ENCODE data around the gene MYL2.
A peak's percentile ranks its signal among the peaks of the same experiment; 100 is the strongest.

The MYL2 gene

DNA sequence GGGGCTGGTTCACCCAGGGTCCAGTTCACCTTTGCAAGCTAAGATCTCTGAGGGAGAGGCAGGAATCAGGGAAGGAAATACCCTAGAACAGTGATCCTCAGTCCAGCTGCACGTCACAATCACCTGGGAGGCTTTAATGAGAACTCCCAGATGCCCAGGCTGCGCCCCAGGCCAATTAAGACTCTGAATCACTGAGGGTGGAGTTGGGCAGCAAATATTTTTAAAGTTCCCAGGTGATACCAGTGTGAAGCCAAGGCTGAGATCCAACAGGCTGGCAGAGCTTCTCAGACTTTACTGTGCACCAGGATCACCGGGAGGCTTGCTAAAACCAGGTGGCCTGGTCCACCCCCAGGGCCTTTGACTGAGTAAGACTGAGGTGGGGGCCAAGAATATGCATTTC, 23.8 kb downstream of the MYL2 start:
- no peak overlapping the region for H3K27ac ChIP-seq
- H3K4me3 ChIP-seq: no peak overlapping the region
- TF ChIP-seq, protein P1, sequence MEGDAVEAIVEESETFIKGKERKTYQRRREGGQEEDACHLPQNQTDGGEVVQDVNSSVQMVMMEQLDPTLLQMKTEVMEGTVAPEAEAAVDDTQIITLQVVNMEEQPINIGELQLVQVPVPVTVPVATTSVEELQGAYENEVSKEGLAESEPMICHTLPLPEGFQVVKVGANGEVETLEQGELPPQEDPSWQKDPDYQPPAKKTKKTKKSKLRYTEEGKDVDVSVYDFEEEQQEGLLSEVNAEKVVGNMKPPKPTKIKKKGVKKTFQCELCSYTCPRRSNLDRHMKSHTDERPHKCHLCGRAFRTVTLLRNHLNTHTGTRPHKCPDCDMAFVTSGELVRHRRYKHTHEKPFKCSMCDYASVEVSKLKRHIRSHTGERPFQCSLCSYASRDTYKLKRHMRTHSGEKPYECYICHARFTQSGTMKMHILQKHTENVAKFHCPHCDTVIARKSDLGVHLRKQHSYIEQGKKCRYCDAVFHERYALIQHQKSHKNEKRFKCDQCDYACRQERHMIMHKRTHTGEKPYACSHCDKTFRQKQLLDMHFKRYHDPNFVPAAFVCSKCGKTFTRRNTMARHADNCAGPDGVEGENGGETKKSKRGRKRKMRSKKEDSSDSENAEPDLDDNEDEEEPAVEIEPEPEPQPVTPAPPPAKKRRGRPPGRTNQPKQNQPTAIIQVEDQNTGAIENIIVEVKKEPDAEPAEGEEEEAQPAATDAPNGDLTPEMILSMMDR (IDR thresholded peaks at IDR 0.05): no peak
- no peak for DNase-seq (ENCODE audit: low spot score)

DNA sequence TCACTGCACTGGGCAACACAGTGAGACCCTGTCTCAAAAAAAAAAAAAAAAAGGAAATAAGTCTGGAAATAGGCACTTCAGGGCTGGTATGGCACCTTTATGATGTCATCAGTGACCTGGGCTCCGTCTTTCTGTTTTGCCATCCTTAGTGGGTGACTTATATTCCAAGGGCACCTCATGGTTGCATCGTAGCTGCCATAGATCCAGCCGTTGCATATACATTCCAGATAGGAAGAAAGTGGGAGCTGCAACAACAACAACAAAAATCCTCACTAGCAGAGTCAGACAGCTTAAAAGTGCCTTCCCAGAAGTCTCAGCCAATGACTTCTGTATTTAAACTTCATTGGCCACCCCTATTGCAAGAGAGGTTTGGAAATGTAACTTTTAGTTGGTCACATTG, 26.4 kb downstream of the MYL2 start:
- Histone ChIP-seq H3K27ac (no peak overlapping the region), H3K4me3 (no peak overlapping the region)
- TF ChIP-seq, protein P1 (IDR thresholded peaks at IDR 0.05): no peak
- DNase-seq (ENCODE audit: low spot score): no peak

DNA sequence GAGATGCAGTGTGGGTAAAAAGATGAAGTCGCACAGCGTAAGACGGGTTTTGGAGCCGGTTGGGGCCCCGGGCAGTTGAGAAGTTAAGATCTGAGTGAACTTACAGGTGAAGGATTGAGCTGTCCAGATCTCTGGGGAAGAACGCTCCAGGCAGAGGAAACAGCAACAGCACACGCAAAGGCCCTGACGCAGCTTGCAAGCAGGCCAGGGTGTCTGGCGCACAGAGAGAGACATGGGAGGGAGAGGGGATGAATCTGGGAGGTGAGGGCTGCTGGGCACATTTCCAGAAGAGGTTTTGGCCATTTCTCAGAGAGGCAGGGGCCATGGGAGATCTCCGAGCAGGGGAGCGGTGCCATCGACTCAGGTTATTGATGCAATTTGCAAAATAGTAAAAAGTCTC, 31.0 kb downstream of the MYL2 start:
- no peak overlapping the region for H3K27ac ChIP-seq
- no peak for DNase-seq (ENCODE audit: low spot score)
- no peak overlapping the region for H3K4me3 ChIP-seq
- TF ChIP-seq, protein P1 (IDR thresholded peaks at IDR 0.05): no peak

DNA sequence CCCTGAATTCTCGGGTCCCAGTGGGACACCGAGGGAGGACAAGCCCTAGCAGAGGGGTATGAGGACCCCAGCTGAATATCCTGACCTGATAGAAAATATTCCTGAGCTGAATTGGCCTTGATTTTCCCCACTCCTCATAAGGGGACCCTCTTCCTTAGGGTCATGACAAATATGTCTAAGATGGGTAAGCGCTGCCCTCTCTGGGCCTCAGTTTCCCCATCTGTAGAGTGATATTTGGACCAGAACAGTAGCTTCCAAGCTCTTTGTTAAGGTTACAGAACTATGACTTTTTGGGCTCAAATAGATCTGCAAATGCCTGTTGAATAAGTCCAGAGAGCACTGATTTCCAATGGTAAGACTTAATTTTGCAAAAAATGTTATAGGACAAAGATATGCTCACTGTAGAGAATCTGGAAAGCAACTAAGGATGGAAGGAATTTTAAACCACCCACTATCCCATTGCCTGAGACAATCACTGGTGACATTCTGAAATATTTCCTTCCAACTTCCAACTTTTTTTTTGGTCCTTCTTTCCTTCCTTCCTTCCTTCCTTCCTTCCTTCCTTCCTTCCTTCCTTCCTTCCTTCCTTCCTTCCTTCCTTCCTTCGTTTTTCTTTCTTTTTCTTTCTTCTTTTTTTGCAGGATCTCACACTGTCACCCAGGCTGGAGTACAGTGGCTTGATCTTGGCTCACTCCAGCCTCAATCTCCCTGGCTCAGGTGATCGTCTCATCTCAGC, 32.0 kb downstream of the MYL2 start:
- H3K27ac ChIP-seq: no peak overlapping the region
- DNase-seq (ENCODE audit: low spot score): no peak
- TF ChIP-seq, protein P1 (IDR thresholded peaks at IDR 0.05): no peak
- H3K4me3 ChIP-seq: peak overlapping the region; percentile 66

DNA sequence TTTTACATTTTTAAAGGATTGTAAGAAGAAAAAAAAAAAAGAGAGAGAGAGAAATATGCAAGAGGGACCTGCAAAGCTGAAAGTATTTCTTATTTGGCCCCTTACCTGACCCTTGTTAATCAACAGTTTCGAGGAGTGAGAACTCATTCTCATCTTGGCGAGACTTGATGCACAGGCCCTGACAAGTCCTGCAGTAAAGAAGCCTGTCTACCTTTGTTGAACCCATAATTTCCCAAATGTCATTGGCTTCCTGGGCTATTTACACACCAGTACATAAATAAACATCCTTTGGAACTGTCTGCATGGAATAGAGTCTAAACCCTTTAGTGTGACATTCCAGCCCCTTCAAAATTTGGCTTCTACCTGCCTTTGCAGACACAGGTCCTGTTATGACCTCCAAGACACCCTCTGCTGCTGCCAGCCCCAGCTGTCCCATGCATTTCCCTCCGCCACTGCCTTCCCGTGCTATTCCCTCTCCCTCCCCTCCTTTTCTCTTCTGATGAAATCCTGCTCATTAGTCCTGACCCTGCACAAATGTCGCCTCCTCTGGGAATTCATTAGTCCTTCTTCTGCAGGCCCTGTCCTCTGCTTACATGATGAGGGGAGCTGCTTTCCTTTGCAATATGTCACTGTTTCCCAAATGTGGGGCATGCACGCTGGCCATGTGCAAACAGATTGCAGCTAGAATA, 35.1 kb downstream of the MYL2 start:
- no peak for DNase-seq (ENCODE audit: low spot score)
- Histone ChIP-seq H3K4me3 (no peak overlapping the region), H3K27ac (no peak overlapping the region)
- TF ChIP-seq, protein P1 (IDR thresholded peaks at IDR 0.05): no peak

DNA sequence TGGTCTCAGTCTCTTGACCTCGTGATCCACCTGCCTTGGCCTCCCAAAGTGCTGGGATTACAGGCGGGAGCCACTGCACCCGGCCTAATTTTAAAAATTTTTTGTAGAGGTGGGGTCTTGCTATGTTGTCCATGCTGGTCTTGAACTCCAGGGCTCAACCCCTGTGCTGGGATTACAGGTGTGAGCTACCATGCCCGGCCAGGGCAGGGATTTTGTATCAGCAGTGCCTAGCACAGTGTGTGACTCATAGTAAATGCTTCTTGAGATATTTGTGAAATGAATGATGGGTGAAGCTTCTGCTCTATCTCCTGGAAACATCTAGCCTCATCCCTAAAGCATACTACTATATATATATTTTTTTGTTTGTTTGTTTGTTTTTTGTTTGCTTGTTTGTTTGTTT, 37.1 kb downstream of the MYL2 start:
- Histone ChIP-seq H3K27ac (no peak overlapping the region), H3K4me3 (no peak overlapping the region)
- TF ChIP-seq, protein P1 (IDR thresholded peaks at IDR 0.05): no peak
- DNase-seq (ENCODE audit: low spot score): no peak

DNA sequence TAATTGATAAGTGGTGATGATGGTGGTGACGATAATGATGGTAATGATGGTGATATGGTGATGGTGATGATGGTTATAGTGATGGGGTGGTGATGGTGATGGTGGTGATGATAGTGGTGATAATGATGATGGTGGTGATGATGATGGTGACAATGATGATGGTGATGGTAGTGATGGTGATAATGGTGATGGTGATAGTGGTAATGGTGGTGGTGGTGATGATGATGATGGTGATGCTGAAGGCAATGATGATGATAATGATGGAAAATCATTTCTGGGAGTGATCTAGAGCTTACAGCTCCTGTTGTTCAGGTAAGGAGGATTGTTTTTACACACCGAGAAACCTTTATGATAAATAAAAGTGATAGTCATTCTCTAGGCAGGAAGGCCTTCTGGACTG, 39.7 kb downstream of the MYL2 start:
- TF ChIP-seq, protein P1 (IDR thresholded peaks at IDR 0.05): no peak
- H3K4me3 ChIP-seq: no peak overlapping the region
- H3K27ac ChIP-seq: no peak overlapping the region
- DNase-seq (ENCODE audit: low spot score): no peak
